IMR-90 (cell line): ENCODE measurements around the gene PFAS. TPM values are rescaled to one million over a fixed set of nuclear protein-coding genes. Genes with fewer than 3 reads are reported as not detected.

Experiments used
- ATAC-seq: fragments of 200-7000 bp; cut with Tn5 transposase; 2 replicates; pipeline ENCODE4 v1.9.1; 2020; ENCODE audit warnings: low read depth, mild to moderate bottlenecking, moderate library complexity
- BruUV-seq: library from RNA; stranded (reverse); fragments of 400-500 nt; replicated peaks from 2 replicates; lab custom pipeline; 2021; lab: Mats Ljungman, UMichigan
- CTCF ChIA-PET: fragments of 300-600 bp; formaldehyde crosslinking; extraction: SDS; loops from one replicate; lab custom pipeline; 2021; ENCODE audit warnings: antibody characterized with exemption; lab: Yijun Ruan, JAX
- POLR2A ChIA-PET: fragments of 300-600 bp; sonication (Branson Sonifier 250); formaldehyde crosslinking; loops from one replicate; lab custom pipeline; 2022; ENCODE audit warnings: antibody characterized with exemption; ENCODE audit not compliant: unreplicated experiment; lab: Charles Lee
- DNase-seq: peaks from one replicate; pipeline ENCODE4 v3.0.0; 2013
- H2AFZ ChIP-seq: replicated peaks from 2 replicates; pipeline ENCODE3; 2013; ENCODE audit warnings: low read length, mild to moderate bottlenecking; ENCODE audit not compliant: poor library complexity
- H2AK5ac ChIP-seq: 2 replicates; pipeline ENCODE4 v1.6.1; 2013; ENCODE audit warnings: low read depth, low read length, inconsistent platforms
- H2AK9ac ChIP-seq: replicated peaks from 2 replicates; pipeline ENCODE3; 2013; ENCODE audit warnings: mild to moderate bottlenecking, low read depth, low read length, moderate library complexity; ENCODE audit not compliant: poor library complexity
- H2BK120ac ChIP-seq: 2 replicates; pipeline ENCODE4 v1.6.1; 2013; ENCODE audit warnings: low read depth, low read length, inconsistent platforms
- H2BK15ac ChIP-seq: 3 replicates; pipeline ENCODE4 v1.6.1; 2013; ENCODE audit warnings: low read depth, low read length, inconsistent platforms
- H2BK20ac ChIP-seq: 2 replicates; pipeline ENCODE4 v1.6.1; 2013; ENCODE audit warnings: low read depth, mild to moderate bottlenecking, inconsistent platforms, low read length, moderate library complexity
- H2BK5ac ChIP-seq: 2 replicates; pipeline ENCODE4 v1.6.1; 2013; ENCODE audit warnings: mild to moderate bottlenecking, low read depth, low read length, inconsistent platforms; ENCODE audit not compliant: poor library complexity, severe bottlenecking
- H3K14ac ChIP-seq: replicated peaks from 2 replicates; pipeline ENCODE4 v1.6.1; 2013; ENCODE audit warnings: low read depth, low read length, inconsistent platforms
- H3K18ac ChIP-seq: 2 replicates; pipeline ENCODE4 v1.6.1; 2013; ENCODE audit warnings: low read depth, low read length, control low read depth
- H3K23ac ChIP-seq: 2 replicates; pipeline ENCODE4 v1.6.1; 2013; ENCODE audit warnings: low read depth, low read length, inconsistent platforms
- H3K27ac ChIP-seq: 2 replicates; pipeline ENCODE4 v1.5.1; 2013; ENCODE audit warnings: mild to moderate bottlenecking, control low read depth, low read length; ENCODE audit not compliant: insufficient read depth
- H3K27me3 ChIP-seq: 2 replicates; pipeline ENCODE4 v1.6.1; 2013; ENCODE audit warnings: low read length; ENCODE audit not compliant: control insufficient read depth, insufficient read depth
- H3K36me3 ChIP-seq: 2 replicates; pipeline ENCODE4 v1.6.1; 2013; ENCODE audit warnings: low read length, mixed read lengths; ENCODE audit not compliant: control insufficient read depth, insufficient read depth
- H3K4ac ChIP-seq: 2 replicates; pipeline ENCODE4 v1.6.1; 2013; ENCODE audit warnings: low read depth, low read length, inconsistent platforms
- H3K4me1 ChIP-seq: 2 replicates; pipeline ENCODE4 v1.6.1; 2013; ENCODE audit warnings: low read length, mixed read lengths; ENCODE audit not compliant: control insufficient read depth, insufficient read depth
- H3K4me2 ChIP-seq: 2 replicates; pipeline ENCODE4 v1.6.1; 2013; ENCODE audit warnings: low read depth, mild to moderate bottlenecking, control low read depth, low read length, moderate library complexity
- H3K4me3 ChIP-seq: 2 replicates; pipeline ENCODE4 v1.5.1; 2013; ENCODE audit warnings: low read depth, mild to moderate bottlenecking, control low read depth, low read length, moderate library complexity; ENCODE audit not compliant: insufficient read depth
- H3K56ac ChIP-seq: 2 replicates; pipeline ENCODE4 v1.6.1; 2013; ENCODE audit warnings: low read length, inconsistent platforms; ENCODE audit not compliant: insufficient read depth; ENCODE audit errors: extremely low read depth
- H3K79me1 ChIP-seq, 2 experiments: 2 replicates each; pipeline ENCODE4 v1.6.1; 2013; ENCODE audit warnings: low read length in 2 of 2, inconsistent platforms in 1 of 2, low read depth in 1 of 2
- H3K9ac ChIP-seq: 2 replicates; pipeline ENCODE4 v1.6.1; 2013; ENCODE audit warnings: low read depth, low read length, control low read depth
- H3K9me1 ChIP-seq: 2 replicates; pipeline ENCODE4 v1.6.1; 2013; ENCODE audit warnings: low read length, inconsistent platforms; ENCODE audit not compliant: insufficient read depth
- H3K9me3 ChIP-seq: 2 replicates; pipeline ENCODE4 v1.6.1; 2013; ENCODE audit warnings: low read length; ENCODE audit not compliant: control insufficient read depth, insufficient read depth
- H4K20me1 ChIP-seq: 2 replicates; pipeline ENCODE4 v1.6.1; 2013; ENCODE audit warnings: low read length, inconsistent platforms; ENCODE audit not compliant: insufficient read depth
- H4K5ac ChIP-seq: 2 replicates; pipeline ENCODE4 v1.6.1; 2013; ENCODE audit warnings: mild to moderate bottlenecking, low read depth, low read length, control low read depth
- H4K8ac ChIP-seq, 2 experiments: 2 replicates each; pipeline ENCODE4 v1.6.1; 2013; ENCODE audit warnings: low read depth in 2 of 2, low read length in 2 of 2, control low read depth in 1 of 2, inconsistent platforms in 1 of 2
- H4K91ac ChIP-seq: 2 replicates; pipeline ENCODE4 v1.6.1; 2013; ENCODE audit warnings: low read depth, low read length, inconsistent platforms; ENCODE audit not compliant: insufficient read depth
- BHLHE40 ChIP-seq: fragments of 150-350 bp; IDR thresholded peaks from 2 replicates; pipeline ENCODE4 v1.6.1; 2016; ENCODE audit warnings: mild to moderate bottlenecking, low read depth, low read length
- CEBPB ChIP-seq: IDR thresholded peaks from 2 replicates; pipeline ENCODE4 v1.6.1; 2012; ENCODE audit warnings: low read depth, low read length, improper control_type of control experiment
- FOS ChIP-seq: fragments of 150-350 bp; IDR thresholded peaks from 2 replicates; pipeline ENCODE4 v1.6.1; 2016; ENCODE audit warnings: low read depth, low read length
- MAFK ChIP-seq: IDR thresholded peaks from 2 replicates; pipeline ENCODE4 v1.6.1; 2012; ENCODE audit warnings: low read depth, low read length, improper control_type of control experiment
- MAZ ChIP-seq: IDR thresholded peaks from 2 replicates; pipeline ENCODE4 v1.6.1; 2012; ENCODE audit warnings: low read depth, mild to moderate bottlenecking, low read length, improper control_type of control experiment, moderate library complexity, borderline replicate concordance
- MXI1 ChIP-seq: IDR thresholded peaks from 2 replicates; pipeline ENCODE4 v1.6.1; 2012; ENCODE audit warnings: low read depth, mild to moderate bottlenecking, low read length, moderate library complexity, borderline replicate concordance
- NFE2L2 ChIP-seq: fragments of 150-350 bp; IDR thresholded peaks from 2 replicates; pipeline ENCODE4 v1.6.1; 2016; ENCODE audit warnings: low read depth, mild to moderate bottlenecking, low read length
- POLR2A ChIP-seq: IDR thresholded peaks from 2 replicates; pipeline ENCODE4 v1.6.1; 2012; ENCODE audit warnings: mild to moderate bottlenecking, low read depth, low read length
- RAD21 ChIP-seq: IDR thresholded peaks from 2 replicates; pipeline ENCODE4 v1.6.1; 2012; ENCODE audit warnings: low read length, improper control_type of control experiment
- RCOR1 ChIP-seq: IDR thresholded peaks from 2 replicates; pipeline ENCODE4 v1.6.1; 2012; ENCODE audit warnings: mild to moderate bottlenecking, low read length, improper control_type of control experiment; ENCODE audit not compliant: insufficient replicate concordance
- RFX5 ChIP-seq: IDR thresholded peaks from 2 replicates; pipeline ENCODE4 v1.8.0; 2012; ENCODE audit warnings: low read depth, mild to moderate bottlenecking, low read length, moderate library complexity
- SMC3 ChIP-seq: fragments of 150-350 bp; IDR thresholded peaks from 2 replicates; pipeline ENCODE4 v1.6.1; 2016; ENCODE audit warnings: low read depth, mild to moderate bottlenecking, antibody characterized with exemption, low read length, moderate library complexity
- whole genome bisulfite sequencing, 2 experiments: methylation state at CpG; one replicate each; pipeline versions ENCODE4 v1.1.5 to v1.1.7; 2013; ENCODE audit warnings: missing lambda C conversion rate in 2 of 2; ENCODE audit not compliant: insufficient read length in 1 of 2; ENCODE audit errors: extremely low coverage in 2 of 2; 5-methylcytosine and 5-hydroxymethylcytosine counted together
- dilution Hi-C: fragments of 300-500 bp; cut with HindIII; formaldehyde crosslinking; loops from one replicate; pipeline ENCODE4 v1.14.3; 2018; ENCODE audit warnings: low sequenced_read_pairs; ENCODE audit not compliant: unreplicated experiment
- in situ Hi-C: fragments of 300-500 bp; cut with MboI; formaldehyde crosslinking; loops from 3 replicates; pipeline ENCODE4 v1.14.3; 2019; ENCODE audit warnings: low sequenced_read_pairs, inconsistent platforms, mixed read lengths
- intact Hi-C: fragments of 100-400 bp; cut with micrococcal nuclease; formaldehyde crosslinking; loops from 2 replicates; pipeline ENCODE4 v1.10.0; 2022
- polyA plus RNA-seq, 3 experiments: library from polyadenylated mRNA; depleted of rRNA; stranded (reverse); fragments of >200 nt; gene quantifications; 2 replicates each; pipeline ENCODE4 v1.2.3, GENCODE V29; 2012; ENCODE audit warnings: low replicate concordance in 1 of 3
- total RNA-seq: library from RNA; depleted of rRNA; stranded (reverse); fragments of >200 nt; gene quantifications from 2 replicates; pipeline ENCODE4 v1.2.3, GENCODE V29; 2012
- TF ChIP-seq, protein P1 (sequence below): fragments of 150-350 bp; IDR thresholded peaks from 2 replicates; pipeline ENCODE4 v1.6.1; 2016; ENCODE audit warnings: low read depth, mild to moderate bottlenecking, low read length, moderate library complexity, borderline replicate concordance
- TF ChIP-seq, protein P2 (sequence below): conservative IDR thresholded peaks from 2 replicates; pipeline ENCODE4 v1.5.1; 2012; ENCODE audit warnings: mild to moderate bottlenecking, low read depth, low read length, improper control_type of control experiment
- TF ChIP-seq, protein P3 (sequence below): fragments of 150-350 bp; IDR thresholded peaks from 2 replicates; pipeline ENCODE4 v1.6.1; 2017; ENCODE audit warnings: mild to moderate bottlenecking, antibody characterized with exemption, low read length, low read depth

PFAS gene
- total and polyA plus RNA-seq, 2 of the 4 experiments (the other 2 are of a cell fraction) = 20.7 to 26.2 TPM

DNA sequence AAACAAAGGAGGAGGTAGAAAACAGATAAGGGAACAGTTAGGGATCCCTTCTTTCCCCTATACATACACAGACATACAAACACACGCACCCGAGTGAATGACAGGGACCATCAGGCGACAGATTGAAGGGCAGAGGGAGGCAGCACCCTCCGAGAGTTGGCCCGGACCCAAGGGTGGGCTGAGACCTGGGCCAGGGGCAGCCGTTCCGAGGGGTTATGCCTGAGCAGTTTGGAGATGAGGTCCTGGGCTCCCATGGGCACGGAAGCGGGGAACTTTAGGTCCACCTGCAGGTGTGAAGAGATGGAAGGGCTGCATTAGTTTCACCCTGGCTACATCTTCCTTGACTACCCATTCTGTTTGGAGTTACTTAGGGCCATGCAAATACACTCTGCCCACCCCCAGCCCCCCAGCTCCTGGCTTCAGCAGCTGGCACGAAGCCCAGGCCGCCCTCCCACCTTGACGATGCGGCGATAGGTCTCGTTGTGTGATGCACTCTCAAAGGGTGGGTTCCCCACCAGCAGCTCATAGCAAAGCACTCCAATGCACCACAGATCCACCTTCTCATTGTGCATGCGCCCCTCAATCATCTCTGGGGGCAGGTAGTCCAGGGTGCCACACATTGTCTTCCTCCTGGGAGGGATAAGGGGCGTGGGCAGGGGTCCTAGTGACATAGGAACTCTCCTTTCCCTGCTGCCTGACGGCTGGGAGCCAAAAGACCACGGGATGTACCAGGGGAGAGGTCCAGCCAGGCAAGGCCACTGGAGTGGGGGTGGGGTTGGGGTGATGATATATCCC is 44.1 kb upstream of the PFAS start:
- no peak overlapping the region for H4K8ac ChIP-seq
- H3K4ac ChIP-seq = no peak overlapping the region
- DNase-seq (no peak), ATAC-seq (no peak)
- no peaks in the 10 kb centered on the region; the same call in 1 of the 2 replicates for H4K20me1 ChIP-seq
- no peak overlapping the region for H3K18ac ChIP-seq
- no peaks in the 10 kb centered on the region for H3K27me3 ChIP-seq
- in situ Hi-C loops = no loop called here
- dilution Hi-C loops = no loop called here
- H3K4me1 ChIP-seq = 0 out of 2 replicates have a peak, but pooled peaks cover 5% of the 10 kb centered on the region
- TF ChIP-seq, protein P1, sequence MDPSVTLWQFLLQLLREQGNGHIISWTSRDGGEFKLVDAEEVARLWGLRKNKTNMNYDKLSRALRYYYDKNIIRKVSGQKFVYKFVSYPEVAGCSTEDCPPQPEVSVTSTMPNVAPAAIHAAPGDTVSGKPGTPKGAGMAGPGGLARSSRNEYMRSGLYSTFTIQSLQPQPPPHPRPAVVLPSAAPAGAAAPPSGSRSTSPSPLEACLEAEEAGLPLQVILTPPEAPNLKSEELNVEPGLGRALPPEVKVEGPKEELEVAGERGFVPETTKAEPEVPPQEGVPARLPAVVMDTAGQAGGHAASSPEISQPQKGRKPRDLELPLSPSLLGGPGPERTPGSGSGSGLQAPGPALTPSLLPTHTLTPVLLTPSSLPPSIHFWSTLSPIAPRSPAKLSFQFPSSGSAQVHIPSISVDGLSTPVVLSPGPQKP = no peak
- TF ChIP-seq SMC3 = no peak
- no peak for TF ChIP-seq RCOR1
- no peak for TF ChIP-seq FOS
- no peak for TF ChIP-seq BHLHE40
- TF ChIP-seq, protein P2, sequence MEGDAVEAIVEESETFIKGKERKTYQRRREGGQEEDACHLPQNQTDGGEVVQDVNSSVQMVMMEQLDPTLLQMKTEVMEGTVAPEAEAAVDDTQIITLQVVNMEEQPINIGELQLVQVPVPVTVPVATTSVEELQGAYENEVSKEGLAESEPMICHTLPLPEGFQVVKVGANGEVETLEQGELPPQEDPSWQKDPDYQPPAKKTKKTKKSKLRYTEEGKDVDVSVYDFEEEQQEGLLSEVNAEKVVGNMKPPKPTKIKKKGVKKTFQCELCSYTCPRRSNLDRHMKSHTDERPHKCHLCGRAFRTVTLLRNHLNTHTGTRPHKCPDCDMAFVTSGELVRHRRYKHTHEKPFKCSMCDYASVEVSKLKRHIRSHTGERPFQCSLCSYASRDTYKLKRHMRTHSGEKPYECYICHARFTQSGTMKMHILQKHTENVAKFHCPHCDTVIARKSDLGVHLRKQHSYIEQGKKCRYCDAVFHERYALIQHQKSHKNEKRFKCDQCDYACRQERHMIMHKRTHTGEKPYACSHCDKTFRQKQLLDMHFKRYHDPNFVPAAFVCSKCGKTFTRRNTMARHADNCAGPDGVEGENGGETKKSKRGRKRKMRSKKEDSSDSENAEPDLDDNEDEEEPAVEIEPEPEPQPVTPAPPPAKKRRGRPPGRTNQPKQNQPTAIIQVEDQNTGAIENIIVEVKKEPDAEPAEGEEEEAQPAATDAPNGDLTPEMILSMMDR = no peak
- TF ChIP-seq RFX5 = no peak
- TF ChIP-seq NFE2L2 = no peak
- no peak for TF ChIP-seq CEBPB
- no peak for TF ChIP-seq POLR2A
- TF ChIP-seq MAZ = no peak
- no peak for TF ChIP-seq MAFK
- TF ChIP-seq, protein P3, sequence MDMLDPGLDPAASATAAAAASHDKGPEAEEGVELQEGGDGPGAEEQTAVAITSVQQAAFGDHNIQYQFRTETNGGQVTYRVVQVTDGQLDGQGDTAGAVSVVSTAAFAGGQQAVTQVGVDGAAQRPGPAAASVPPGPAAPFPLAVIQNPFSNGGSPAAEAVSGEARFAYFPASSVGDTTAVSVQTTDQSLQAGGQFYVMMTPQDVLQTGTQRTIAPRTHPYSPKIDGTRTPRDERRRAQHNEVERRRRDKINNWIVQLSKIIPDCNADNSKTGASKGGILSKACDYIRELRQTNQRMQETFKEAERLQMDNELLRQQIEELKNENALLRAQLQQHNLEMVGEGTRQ = no peak
- no peak for TF ChIP-seq MXI1
- TF ChIP-seq RAD21 = no peak
- WGBS, 2 experiments = no CpG with 5 or more reads among the region's 19 CpGs
- no peak overlapping the region for H2BK15ac ChIP-seq
- no peak overlapping the region for H2BK20ac ChIP-seq
- no TSS peak for BruUV-seq
- no peak overlapping the region for H3K9ac ChIP-seq
- H3K27ac ChIP-seq = no peak overlapping the region
- ChIA-PET POLR2A (no interaction called here), CTCF (no interaction called here)
- H3K9me3 ChIP-seq = no peaks in the 10 kb centered on the region
- H2AK9ac ChIP-seq = peak overlapping the region; percentile 55
- H3K56ac ChIP-seq = no peak overlapping the region
- intact Hi-C loops = no loop called here
- H3K23ac ChIP-seq = no peak overlapping the region
- peaks cover 29 to 47% of the 10 kb centered on the region in 2 experiments for H3K79me1 ChIP-seq
- H4K5ac ChIP-seq = no peak overlapping the region
- H3K4me3 ChIP-seq = no peak overlapping the region
- H3K4me2 ChIP-seq = no peak overlapping the region
- no peak overlapping the region for H2AK5ac ChIP-seq
- H4K91ac ChIP-seq = no peak overlapping the region
- peaks cover 10% of the 10 kb centered on the region; the same call in 1 of the 2 replicates for H3K9me1 ChIP-seq
- H2BK120ac ChIP-seq = no peak overlapping the region
- no peak overlapping the region for H2BK5ac ChIP-seq
- H2AFZ ChIP-seq = no peak overlapping the region
- H3K14ac ChIP-seq = no peak overlapping the region; the same call in 1 of the 2 replicates
- H3K36me3 ChIP-seq = no peaks in the 10 kb centered on the region; the same call in 1 of the 2 replicates
